ENCODE results near the gene SMG9. TPM values are rescaled to one million over a fixed set of nuclear protein-coding genes. Genes with fewer than 3 reads are reported as not detected.

The SMG9 gene
- polyA plus RNA-seq, 1 experiment: 14.8 TPM

DNA sequence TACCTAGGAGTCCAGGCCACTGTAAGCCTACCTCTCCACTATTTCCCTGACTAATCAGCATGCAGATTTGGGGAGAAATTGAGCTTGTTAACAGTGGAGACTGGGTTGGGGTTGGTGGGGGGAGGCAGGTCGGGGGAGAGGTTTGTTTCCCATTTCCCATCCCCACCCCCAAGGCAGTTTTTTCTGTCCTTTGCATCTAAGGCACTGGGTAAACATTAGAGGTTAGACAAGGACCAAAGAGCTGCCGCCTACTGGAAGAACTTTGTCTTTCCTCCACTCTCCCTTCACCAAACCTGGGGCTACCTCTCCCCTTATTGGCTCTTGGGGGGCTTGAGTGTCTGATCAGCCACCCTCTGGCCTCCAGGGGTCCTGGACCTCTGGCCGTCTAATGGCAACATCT, 25.1 kb upstream of the SMG9 start:
- TF ChIP-seq, protein P1, sequence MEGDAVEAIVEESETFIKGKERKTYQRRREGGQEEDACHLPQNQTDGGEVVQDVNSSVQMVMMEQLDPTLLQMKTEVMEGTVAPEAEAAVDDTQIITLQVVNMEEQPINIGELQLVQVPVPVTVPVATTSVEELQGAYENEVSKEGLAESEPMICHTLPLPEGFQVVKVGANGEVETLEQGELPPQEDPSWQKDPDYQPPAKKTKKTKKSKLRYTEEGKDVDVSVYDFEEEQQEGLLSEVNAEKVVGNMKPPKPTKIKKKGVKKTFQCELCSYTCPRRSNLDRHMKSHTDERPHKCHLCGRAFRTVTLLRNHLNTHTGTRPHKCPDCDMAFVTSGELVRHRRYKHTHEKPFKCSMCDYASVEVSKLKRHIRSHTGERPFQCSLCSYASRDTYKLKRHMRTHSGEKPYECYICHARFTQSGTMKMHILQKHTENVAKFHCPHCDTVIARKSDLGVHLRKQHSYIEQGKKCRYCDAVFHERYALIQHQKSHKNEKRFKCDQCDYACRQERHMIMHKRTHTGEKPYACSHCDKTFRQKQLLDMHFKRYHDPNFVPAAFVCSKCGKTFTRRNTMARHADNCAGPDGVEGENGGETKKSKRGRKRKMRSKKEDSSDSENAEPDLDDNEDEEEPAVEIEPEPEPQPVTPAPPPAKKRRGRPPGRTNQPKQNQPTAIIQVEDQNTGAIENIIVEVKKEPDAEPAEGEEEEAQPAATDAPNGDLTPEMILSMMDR (IDR thresholded peaks at IDR 0.05; ENCODE audit: insufficient read depth, low read depth, low read length): 0 out of 2 replicates have a peak, but pooled peaks have one; percentile 8
- POLR2A ChIA-PET: no interaction called here
- no peaks in the 10 kb centered on the region for H3K36me3 ChIP-seq (ENCODE audit: control insufficient read depth, insufficient read depth, low read length)
- DNase-seq (ENCODE audit: low read depth): no peak
- CTCF ChIA-PET: interaction anchor here (1.2 to 3.0 kb wide), 4 partner anchors 12 to 35 kb away, joined by 5 to 15 read pairs (median 8); no protein-coding TSS in a partner anchor
- H3K4me3 ChIP-seq (ENCODE audit: low read depth, low read length): no peak overlapping the region
- H3K27me3 ChIP-seq (ENCODE audit: control insufficient read depth, insufficient read depth, low read length): no peaks in the 10 kb centered on the region; the same call in 1 of the 2 replicates

DNA sequence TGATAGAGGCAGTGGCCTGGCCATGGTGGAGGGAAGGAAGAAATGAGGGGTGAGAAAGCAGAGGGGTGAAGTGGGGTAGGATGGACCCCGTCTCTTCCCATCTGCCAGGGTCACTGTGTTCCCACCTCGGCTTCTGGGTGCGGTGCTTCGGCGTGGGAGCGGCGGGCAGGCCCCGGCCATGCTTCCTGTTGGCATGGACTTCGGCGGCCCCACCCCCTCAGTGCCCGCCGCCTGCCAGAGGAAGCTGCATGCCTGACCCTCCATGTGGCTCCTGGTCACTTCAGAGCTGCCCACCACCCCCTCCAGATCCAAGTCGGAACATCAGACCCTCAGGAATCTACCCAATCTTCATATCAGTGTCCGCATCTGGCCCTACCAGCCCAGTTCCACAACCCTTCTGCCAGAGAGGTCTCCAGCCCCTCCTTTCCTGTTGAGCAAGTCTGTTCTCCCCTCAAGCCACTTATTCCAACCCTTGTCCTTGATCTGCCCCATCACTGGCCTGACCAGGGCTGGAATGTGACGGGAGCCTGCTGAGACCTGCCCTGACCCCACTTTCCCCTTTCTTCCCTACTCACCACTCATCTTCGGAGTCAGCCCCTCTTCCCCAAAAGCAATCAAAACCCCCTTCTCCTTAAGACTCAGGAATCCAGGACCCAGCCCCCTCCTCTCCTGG, 24.5 kb upstream of the SMG9 start:
- H3K4me3 ChIP-seq (ENCODE audit: low read depth, low read length): no peak overlapping the region
- POLR2A ChIA-PET: no interaction called here
- no peak for DNase-seq (ENCODE audit: low read depth)

DNA sequence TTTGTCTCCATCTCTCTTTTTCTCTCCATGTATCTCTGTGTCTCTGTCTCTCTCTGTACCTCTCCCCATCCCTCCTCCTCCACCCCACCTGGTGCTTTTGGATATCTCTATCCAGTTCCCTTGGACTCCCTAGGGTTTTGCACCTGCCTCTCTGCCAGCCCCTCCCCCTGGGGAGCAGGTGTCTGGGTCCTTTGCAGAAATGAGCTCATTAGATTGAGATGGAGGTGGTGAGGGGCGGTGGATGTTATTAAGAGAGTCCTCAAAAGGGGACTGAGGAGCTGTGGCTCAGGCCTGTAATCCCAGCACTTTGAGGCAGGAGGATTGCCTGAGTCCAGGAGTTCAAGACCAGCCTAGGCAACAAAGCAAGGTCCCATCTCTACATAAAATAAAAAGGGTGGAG, 23.9 kb upstream of the SMG9 start:
- H3K27me3 ChIP-seq (ENCODE audit: control insufficient read depth, insufficient read depth, low read length): peaks cover 2% of the 10 kb centered on the region; the same call in 1 of the 2 replicates
- H3K4me3 ChIP-seq (ENCODE audit: low read depth, low read length): no peak overlapping the region
- ChIA-PET POLR2A (no interaction called here), CTCF (interaction anchor here (1.5 to 6.1 kb wide), 5 partner anchors 11 to 35 kb away, joined by 6 to 71 read pairs (median 8); no protein-coding TSS in a partner anchor)
- TF ChIP-seq, protein P1 (IDR thresholded peaks at IDR 0.05; ENCODE audit: insufficient read depth, low read depth, low read length): no peak
- no peak for DNase-seq (ENCODE audit: low read depth)
- H3K36me3 ChIP-seq (ENCODE audit: control insufficient read depth, insufficient read depth, low read length): no peaks in the 10 kb centered on the region

More for the DNA sequence above, 24.5 kb upstream of the SMG9 start:
- TF ChIP-seq, protein P1 (IDR thresholded peaks at IDR 0.05; ENCODE audit: insufficient read depth, low read depth, low read length): no peak
- CTCF ChIA-PET: interaction anchor here (1.5 to 6.1 kb wide), 6 partner anchors 11 to 36 kb away, joined by 6 to 71 read pairs (median 8); no protein-coding TSS in a partner anchor
- H3K36me3 ChIP-seq (ENCODE audit: control insufficient read depth, insufficient read depth, low read length): no peaks in the 10 kb centered on the region
- peaks cover 2% of the 10 kb centered on the region; the same call in 1 of the 2 replicates for H3K27me3 ChIP-seq (ENCODE audit: control insufficient read depth, insufficient read depth, low read length)

DNA sequence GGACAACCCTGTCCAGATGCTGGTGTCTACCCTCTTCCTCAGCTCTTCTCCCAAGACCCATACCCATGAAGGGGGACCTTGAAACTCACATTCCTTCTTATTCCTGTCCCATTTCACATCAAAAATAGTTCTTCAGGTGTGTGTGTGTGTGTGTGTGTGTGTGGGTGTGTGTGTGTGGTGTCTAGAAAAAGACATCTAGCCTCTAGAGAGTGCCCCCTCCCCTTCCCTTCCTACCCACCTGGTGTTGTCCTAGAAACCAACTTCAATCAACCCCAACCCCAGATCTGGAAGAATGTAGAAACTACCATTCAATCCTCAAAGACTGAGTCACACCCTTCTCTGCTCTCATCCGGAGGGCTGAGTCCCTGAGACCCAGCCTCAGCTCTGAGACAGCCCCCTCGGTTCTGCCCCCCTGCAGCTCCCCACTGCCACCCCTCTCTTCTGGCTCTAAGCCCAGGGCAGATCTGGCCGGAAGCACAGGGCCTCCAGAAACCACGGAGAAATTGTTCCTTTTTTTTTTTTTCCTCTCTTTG, 22.5 kb upstream of the SMG9 start:
- Histone ChIP-seq H3K4me3 (ENCODE audit: low read depth, low read length) (no peak overlapping the region), H3K36me3 (ENCODE audit: control insufficient read depth, insufficient read depth, low read length) (no peaks in the 10 kb centered on the region), H3K27me3 (ENCODE audit: control insufficient read depth, insufficient read depth, low read length) (peaks cover 2% of the 10 kb centered on the region; the same call in 1 of the 2 replicates)
- TF ChIP-seq, protein P1 (IDR thresholded peaks at IDR 0.05; ENCODE audit: insufficient read depth, low read depth, low read length): no peak
- no peak for DNase-seq (ENCODE audit: low read depth)
- ChIA-PET POLR2A (no interaction called here), CTCF (interaction anchor here (0.6 to 6.1 kb wide), 7 partner anchors 8 to 1562 kb away, joined by 3 to 71 read pairs (median 6); no protein-coding TSS in a partner anchor)

DNA sequence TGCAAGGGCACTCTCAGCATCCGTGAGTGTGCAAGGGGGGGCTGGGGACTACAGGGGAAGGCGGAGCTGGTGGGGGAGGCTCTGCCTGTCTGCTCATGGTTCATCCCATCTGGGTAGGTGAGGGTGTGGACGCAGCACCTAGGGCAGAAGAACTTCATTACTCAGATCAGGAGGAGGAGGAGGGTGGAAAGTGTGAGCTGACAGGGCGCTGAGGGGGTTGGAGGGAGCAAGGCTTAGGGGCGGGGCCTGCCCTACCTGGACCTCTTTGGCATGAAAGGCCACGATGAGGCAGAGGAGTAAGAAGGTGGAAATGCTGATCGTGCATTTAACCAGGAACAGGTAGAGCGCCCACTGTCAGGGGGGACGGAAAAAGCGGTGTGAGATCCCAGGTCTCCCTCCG, 21.5 kb upstream of the SMG9 start:
- no peaks in the 10 kb centered on the region for H3K36me3 ChIP-seq (ENCODE audit: control insufficient read depth, insufficient read depth, low read length)
- H3K27me3 ChIP-seq (ENCODE audit: control insufficient read depth, insufficient read depth, low read length): peaks cover 2% of the 10 kb centered on the region; the same call in 1 of the 2 replicates
- TF ChIP-seq, protein P1 (IDR thresholded peaks at IDR 0.05; ENCODE audit: insufficient read depth, low read depth, low read length): no peak
- ChIA-PET POLR2A (no interaction called here), CTCF (interaction anchor here (0.8 to 6.1 kb wide), 5 partner anchors 9 to 33 kb away, joined by 4 to 71 read pairs (median 19); no protein-coding TSS in a partner anchor)
- H3K4me3 ChIP-seq (ENCODE audit: low read depth, low read length): no peak overlapping the region
- DNase-seq (ENCODE audit: low read depth): no peak
